A172 (cell line): ENCODE measurements around the gene FBLN1. TPM values are rescaled to one million over a fixed set of nuclear protein-coding genes. Genes with fewer than 3 reads are reported as not detected.

ENCODE experiments used
- DNase-seq: peaks from one replicate; pipeline ENCODE4 v3.0.0-alpha.2; 2015; ENCODE audit warnings: low spot score
- total RNA-seq: library from RNA; depleted of rRNA; stranded (reverse); fragments of >200 nt; shearing (Covaris generic); gene quantifications from 2 replicates; pipeline ENCODE4 v1.2.3, GENCODE V29; 2014

The FBLN1 gene
- total RNA-seq, 1 experiment from 2014 or later: 58.8 TPM

- DNase-seq: no peak
These were observed 550 bp downstream of the FBLN1 start for GRCh38 chr22:45503050-45503815.

- no peak for DNase-seq
These were observed 1.2 kb downstream of the FBLN1 start for GRCh38 chr22:45503816-45504372.

- peak; percentile 47 for DNase-seq
These were observed 2.0 kb downstream of the FBLN1 start for GRCh38 chr22:45504373-45505341.

- no peak for DNase-seq
These were observed 3.5 kb downstream of the FBLN1 start for GRCh38 chr22:45505991-45506747.

- DNase-seq: no peak
These were observed 4.2 kb downstream of the FBLN1 start for GRCh38 chr22:45506816-45507360.

- no peak for DNase-seq
These were observed 5.1 kb downstream of the FBLN1 start for GRCh38 chr22:45507798-45508197.

- no peak for DNase-seq
These were observed 6.1 kb downstream of the FBLN1 start for GRCh38 chr22:45508814-45509213.

GRCh38 chr22:45510376-45511232 lies 7.9 kb downstream of the FBLN1 start:
- no peak for DNase-seq

GRCh38 chr22:45511847-45512261 lies 9.2 kb downstream of the FBLN1 start:
- peak; percentile 37 for DNase-seq

GRCh38 chr22:45512363-45512762 lies 9.7 kb downstream of the FBLN1 start:
- no peak for DNase-seq

- DNase-seq: no peak
These were observed 13.0 kb downstream of the FBLN1 start for GRCh38 chr22:45515676-45516075.

- DNase-seq: no peak
These were observed 13.5 kb downstream of the FBLN1 start for GRCh38 chr22:45516163-45516562.

GRCh38 chr22:45516923-45517675 lies 14.4 kb downstream of the FBLN1 start:
- DNase-seq: peak; percentile 83

GRCh38 chr22:45518136-45518535 lies 15.5 kb downstream of the FBLN1 start:
- DNase-seq: no peak

- DNase-seq: peak; percentile 87
These were observed 15.9 kb downstream of the FBLN1 start for GRCh38 chr22:45518580-45518991.

GRCh38 chr22:45521178-45521577 lies 18.5 kb downstream of the FBLN1 start:
- no peak for DNase-seq

GRCh38 chr22:45522462-45522861 lies 19.8 kb downstream of the FBLN1 start:
- no peak for DNase-seq

GRCh38 chr22:45524157-45524556 lies 21.5 kb downstream of the FBLN1 start:
- no peak for DNase-seq

GRCh38 chr22:45524966-45525365 lies 22.3 kb downstream of the FBLN1 start:
- no peak for DNase-seq

- no peak for DNase-seq
These were observed 22.8 kb downstream of the FBLN1 start for GRCh38 chr22:45525480-45525879.
